ENCODE data around the gene ATXN7L2.
A peak's percentile ranks its signal among the peaks of the same experiment; 100 is the strongest.

ATXN7L2 gene

DNA sequence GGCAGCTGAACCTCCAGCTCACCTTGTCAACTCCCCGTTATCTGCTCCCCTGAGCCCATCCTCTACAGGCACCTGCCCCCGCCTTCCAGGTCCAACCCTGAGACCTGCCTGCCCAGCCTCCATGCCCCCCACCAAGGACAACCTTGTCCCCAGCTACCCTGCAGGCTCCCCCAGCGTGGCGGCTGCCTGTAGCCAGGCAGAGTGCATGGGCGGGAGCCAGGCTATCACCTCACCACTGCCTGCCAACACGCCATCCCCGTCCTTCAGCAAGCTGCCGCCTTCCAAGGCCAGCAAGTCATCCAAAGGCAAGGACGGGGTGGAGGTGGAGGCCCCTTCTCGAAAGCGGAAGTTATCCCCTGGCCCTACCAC lies 7.2 kb downstream of the ATXN7L2 start:
- H3K9me3 ChIP-seq (ENCODE audit: control insufficient read depth, insufficient read depth, low read depth, low read length) = no peaks in the 10 kb centered on the region
- no peaks in the 10 kb centered on the region for H3K4me1 ChIP-seq (ENCODE audit: control insufficient read depth, insufficient read depth, low read length)
- H3K27ac ChIP-seq (ENCODE audit: extremely low read depth, low read depth, low read length) = no peak overlapping the region
- H3K4me3 ChIP-seq (ENCODE audit: low read depth, low read length) = no peak overlapping the region
- TF ChIP-seq GLIS1 (tag by site-specific recombination; IDR thresholded peaks at IDR 0.05) (peak; percentile 48; the same call in 1 of the 2 replicates), ZNF560 (tag by site-specific recombination; IDR thresholded peaks at IDR 0.05; ENCODE audit: borderline replicate concordance) (no peak), ZIC2 (tag by site-specific recombination; IDR thresholded peaks at IDR 0.05) (peak; percentile 16; the same call in 1 of the 2 replicates)
- TF ChIP-seq, protein P1, sequence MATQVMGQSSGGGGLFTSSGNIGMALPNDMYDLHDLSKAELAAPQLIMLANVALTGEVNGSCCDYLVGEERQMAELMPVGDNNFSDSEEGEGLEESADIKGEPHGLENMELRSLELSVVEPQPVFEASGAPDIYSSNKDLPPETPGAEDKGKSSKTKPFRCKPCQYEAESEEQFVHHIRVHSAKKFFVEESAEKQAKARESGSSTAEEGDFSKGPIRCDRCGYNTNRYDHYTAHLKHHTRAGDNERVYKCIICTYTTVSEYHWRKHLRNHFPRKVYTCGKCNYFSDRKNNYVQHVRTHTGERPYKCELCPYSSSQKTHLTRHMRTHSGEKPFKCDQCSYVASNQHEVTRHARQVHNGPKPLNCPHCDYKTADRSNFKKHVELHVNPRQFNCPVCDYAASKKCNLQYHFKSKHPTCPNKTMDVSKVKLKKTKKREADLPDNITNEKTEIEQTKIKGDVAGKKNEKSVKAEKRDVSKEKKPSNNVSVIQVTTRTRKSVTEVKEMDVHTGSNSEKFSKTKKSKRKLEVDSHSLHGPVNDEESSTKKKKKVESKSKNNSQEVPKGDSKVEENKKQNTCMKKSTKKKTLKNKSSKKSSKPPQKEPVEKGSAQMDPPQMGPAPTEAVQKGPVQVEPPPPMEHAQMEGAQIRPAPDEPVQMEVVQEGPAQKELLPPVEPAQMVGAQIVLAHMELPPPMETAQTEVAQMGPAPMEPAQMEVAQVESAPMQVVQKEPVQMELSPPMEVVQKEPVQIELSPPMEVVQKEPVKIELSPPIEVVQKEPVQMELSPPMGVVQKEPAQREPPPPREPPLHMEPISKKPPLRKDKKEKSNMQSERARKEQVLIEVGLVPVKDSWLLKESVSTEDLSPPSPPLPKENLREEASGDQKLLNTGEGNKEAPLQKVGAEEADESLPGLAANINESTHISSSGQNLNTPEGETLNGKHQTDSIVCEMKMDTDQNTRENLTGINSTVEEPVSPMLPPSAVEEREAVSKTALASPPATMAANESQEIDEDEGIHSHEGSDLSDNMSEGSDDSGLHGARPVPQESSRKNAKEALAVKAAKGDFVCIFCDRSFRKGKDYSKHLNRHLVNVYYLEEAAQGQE (tag by site-specific recombination; IDR thresholded peaks at IDR 0.05) = no peak
- H3K36me3 ChIP-seq (ENCODE audit: control insufficient read depth in 2 of 2, insufficient read depth in 1 of 2, low read length in 2 of 2) = peaks cover 0 to 64% of the 10 kb centered on the region in 2 experiments; a peak in 1 of 3 replicates
- ChIA-PET POLR2A (interaction anchor here (1.5 kb wide), 1 partner anchor 42 kb away, joined by 7 read pairs; no protein-coding TSS in a partner anchor), CTCF (interaction anchor here (0.6 to 36.3 kb wide), 20 partner anchors 8 to 388 kb away, joined by 3 to 1152 read pairs (median 3); partner anchors contain the start of genes AMIGO1, ATXN7L2, GNAI3 and GPR61)

GRCh38 chr1:109491372-109491771 lies 7.7 kb downstream of the ATXN7L2 start:
- H3K36me3 ChIP-seq (ENCODE audit: control insufficient read depth in 2 of 2, insufficient read depth in 1 of 2, low read length in 2 of 2) = peaks cover 0 to 64% of the 10 kb centered on the region in 2 experiments; a peak in 1 of 3 replicates
- H3K27ac ChIP-seq (ENCODE audit: extremely low read depth, low read depth, low read length) = no peak overlapping the region
- no peaks in the 10 kb centered on the region for H3K9me3 ChIP-seq (ENCODE audit: control insufficient read depth, insufficient read depth, low read depth, low read length)
- no peak overlapping the region for H3K4me3 ChIP-seq (ENCODE audit: low read depth, low read length)
- CTCF ChIA-PET = interaction anchor here (0.7 to 36.3 kb wide), 12 partner anchors 8 to 388 kb away, joined by 3 to 1152 read pairs (median 4); partner anchors contain the start of genes AMIGO1, ATXN7L2, GNAI3 and GPR61
- POLR2A ChIA-PET = interaction anchor here (1.5 kb wide), 1 partner anchor 41 kb away, joined by 7 read pairs; no protein-coding TSS in a partner anchor
- H3K4me1 ChIP-seq (ENCODE audit: control insufficient read depth, insufficient read depth, low read length) = no peaks in the 10 kb centered on the region
- TF ChIP-seq KLF7 (tag by site-specific recombination; IDR thresholded peaks at IDR 0.05; ENCODE audit: borderline replicate concordance) (no peak), KLF16 (tag by site-specific recombination; IDR thresholded peaks at IDR 0.05) (no peak), ZNF302 (tag by site-specific recombination; IDR thresholded peaks at IDR 0.05; ENCODE audit: low read depth) (no peak), ZNF335 (tag by site-specific recombination; conservative IDR thresholded peaks at IDR 0.05) (no peak), ZNF560 (tag by site-specific recombination; IDR thresholded peaks at IDR 0.05; ENCODE audit: borderline replicate concordance) (no peak), ZBTB17 (tag by site-specific recombination; IDR thresholded peaks at IDR 0.05) (no peak), ZNF76 (tag by site-specific recombination; IDR thresholded peaks at IDR 0.05; ENCODE audit: borderline replicate concordance, low read depth) (no peak), ZNF777 (tag by site-specific recombination; IDR thresholded peaks at IDR 0.05; ENCODE audit: borderline replicate concordance) (no peak), ZNF391 (tag by site-specific recombination; IDR thresholded peaks at IDR 0.05; ENCODE audit: borderline replicate concordance, low read depth) (no peak), ZNF292 (tag by site-specific recombination; IDR thresholded peaks at IDR 0.05; ENCODE audit: borderline replicate concordance, low read depth) (no peak), ZNF791 (tag by site-specific recombination; IDR thresholded peaks at IDR 0.05) (no peak), ZNF518A (tag by site-specific recombination; conservative IDR thresholded peaks at IDR 0.05; ENCODE audit: low read depth) (no peak), ZSCAN5A (tag by site-specific recombination; IDR thresholded peaks at IDR 0.05) (no peak), ZNF266 (tag by site-specific recombination; IDR thresholded peaks at IDR 0.05; ENCODE audit: low read depth) (no peak)
- TF ChIP-seq, protein P2, sequence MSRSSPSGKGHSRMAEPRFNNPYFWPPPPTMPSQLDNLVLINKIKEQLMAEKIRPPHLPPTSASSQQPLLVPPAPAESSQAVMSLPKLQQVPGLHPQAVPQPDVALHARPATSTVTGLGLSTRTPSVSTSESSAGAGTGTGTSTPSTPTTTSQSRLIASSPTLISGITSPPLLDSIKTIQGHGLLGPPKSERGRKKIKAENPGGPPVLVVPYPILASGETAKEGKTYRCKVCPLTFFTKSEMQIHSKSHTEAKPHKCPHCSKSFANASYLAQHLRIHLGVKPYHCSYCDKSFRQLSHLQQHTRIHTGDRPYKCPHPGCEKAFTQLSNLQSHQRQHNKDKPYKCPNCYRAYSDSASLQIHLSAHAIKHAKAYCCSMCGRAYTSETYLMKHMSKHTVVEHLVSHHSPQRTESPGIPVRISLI (tag by site-specific recombination; IDR thresholded peaks at IDR 0.05) = no peak
- TF ChIP-seq, protein P3, sequence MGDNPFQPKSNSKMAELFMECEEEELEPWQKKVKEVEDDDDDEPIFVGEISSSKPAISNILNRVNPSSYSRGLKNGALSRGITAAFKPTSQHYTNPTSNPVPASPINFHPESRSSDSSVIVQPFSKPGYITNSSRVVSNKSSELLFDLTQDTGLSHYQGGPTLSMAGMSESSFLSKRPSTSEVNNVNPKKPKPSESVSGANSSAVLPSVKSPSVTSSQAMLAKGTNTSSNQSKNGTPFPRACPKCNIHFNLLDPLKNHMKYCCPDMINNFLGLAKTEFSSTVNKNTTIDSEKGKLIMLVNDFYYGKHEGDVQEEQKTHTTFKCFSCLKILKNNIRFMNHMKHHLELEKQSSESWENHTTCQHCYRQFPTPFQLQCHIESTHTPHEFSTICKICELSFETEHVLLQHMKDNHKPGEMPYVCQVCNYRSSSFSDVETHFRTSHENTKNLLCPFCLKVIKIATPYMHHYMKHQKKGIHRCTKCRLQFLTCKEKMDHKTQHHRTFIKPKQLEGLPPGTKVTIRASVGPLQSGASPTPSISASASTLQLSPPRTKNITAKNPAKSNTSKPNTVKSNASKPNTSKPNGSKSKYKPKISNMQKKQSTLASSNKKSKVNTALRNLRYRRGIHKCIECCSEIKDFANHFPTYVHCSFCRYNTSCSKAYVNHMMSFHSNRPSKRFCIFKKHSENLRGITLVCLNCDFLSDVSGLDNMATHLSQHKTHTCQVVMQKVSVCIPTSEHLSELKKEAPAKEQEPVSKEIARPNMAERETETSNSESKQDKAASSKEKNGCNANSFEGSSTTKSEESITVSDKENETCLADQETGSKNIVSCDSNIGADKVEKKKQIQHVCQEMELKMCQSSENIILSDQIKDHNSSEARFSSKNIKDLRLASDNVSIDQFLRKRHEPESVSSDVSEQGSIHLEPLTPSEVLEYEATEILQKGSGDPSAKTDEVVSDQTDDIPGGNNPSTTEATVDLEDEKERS (tag by site-specific recombination; IDR thresholded peaks at IDR 0.05) = no peak
